Kidney epithelial cell (primary cell): ENCODE results near the gene FKBP10. TPM values are rescaled to one million over a fixed set of nuclear protein-coding genes. Genes with fewer than 3 reads are reported as not detected.

Experiments used
- DNase-seq: peaks from one replicate; pipeline ENCODE4 v3.0.0-alpha.2; 2010; ENCODE audit warnings: low read depth
- H3K27me3 ChIP-seq: 2 replicates; pipeline ENCODE4 v1.6.0; 2011; ENCODE audit warnings: low read length; ENCODE audit not compliant: control insufficient read depth, insufficient read depth
- H3K36me3 ChIP-seq: 2 replicates; pipeline ENCODE4 v1.5.1; 2011; ENCODE audit warnings: low read length; ENCODE audit not compliant: control insufficient read depth, insufficient read depth
- H3K4me3 ChIP-seq: 2 replicates; pipeline ENCODE4 v1.5.1; 2011; ENCODE audit warnings: low read depth, mild to moderate bottlenecking, control low read depth, low read length
- total RNA-seq: library from RNA; depleted of rRNA; stranded (reverse); fragments of >200 nt; gene quantifications from 2 replicates; pipeline ENCODE4 v1.2.3, GENCODE V29; 2015
- TF ChIP-seq, protein P1 (sequence below): IDR thresholded peaks from 2 replicates; pipeline ENCODE4 v1.5.1; 2011; ENCODE audit warnings: mild to moderate bottlenecking, moderate library complexity, low read length, control low read depth, inconsistent platforms; ENCODE audit not compliant: insufficient read depth, poor library complexity, severe bottlenecking

Gene FKBP10
- total RNA-seq, 1 donor from 2014 or later = 157 TPM

DNA sequence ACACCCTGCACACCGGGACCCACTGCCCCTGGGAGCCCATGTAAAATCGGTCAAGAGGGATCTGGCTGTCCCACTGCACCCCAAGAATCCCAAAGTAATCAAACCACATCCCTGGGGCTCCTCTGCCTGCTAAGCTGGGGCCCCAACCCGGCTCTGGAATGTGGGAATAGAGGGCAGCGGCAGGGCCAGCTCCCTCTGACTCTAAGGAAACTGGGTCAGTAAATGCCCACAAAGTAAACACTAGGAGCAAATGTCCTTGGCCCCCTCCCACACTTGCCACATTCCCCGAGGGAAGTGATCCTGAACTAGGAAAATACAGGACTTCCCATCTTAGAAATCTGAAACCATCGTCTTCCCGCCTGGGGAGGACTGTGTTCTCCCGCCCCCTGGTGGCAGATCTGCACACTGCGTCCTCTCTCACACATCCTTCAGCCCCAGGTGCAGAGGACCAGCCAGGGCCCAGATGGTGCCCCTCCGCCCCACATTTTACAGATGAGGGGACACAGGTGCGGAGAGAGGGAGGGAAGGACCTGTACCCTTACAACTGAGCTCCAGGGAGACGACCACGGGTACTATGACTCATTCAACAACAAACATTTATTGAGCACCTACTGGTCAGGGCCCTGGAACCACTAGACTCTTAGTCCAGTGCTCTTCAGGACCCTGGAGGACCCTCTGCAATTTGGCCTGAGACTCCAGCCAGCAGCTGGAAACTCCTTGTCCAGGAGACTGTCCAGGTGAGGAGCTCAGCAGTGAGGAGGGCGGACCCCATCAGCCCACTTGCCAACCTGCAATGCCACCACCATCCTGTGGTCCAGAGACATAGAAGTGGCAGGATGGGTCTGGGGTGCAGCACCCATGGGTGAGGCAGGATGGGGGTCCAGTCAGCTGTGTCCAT lies 11.2 kb upstream of the FKBP10 start:
- TF ChIP-seq, protein P1, sequence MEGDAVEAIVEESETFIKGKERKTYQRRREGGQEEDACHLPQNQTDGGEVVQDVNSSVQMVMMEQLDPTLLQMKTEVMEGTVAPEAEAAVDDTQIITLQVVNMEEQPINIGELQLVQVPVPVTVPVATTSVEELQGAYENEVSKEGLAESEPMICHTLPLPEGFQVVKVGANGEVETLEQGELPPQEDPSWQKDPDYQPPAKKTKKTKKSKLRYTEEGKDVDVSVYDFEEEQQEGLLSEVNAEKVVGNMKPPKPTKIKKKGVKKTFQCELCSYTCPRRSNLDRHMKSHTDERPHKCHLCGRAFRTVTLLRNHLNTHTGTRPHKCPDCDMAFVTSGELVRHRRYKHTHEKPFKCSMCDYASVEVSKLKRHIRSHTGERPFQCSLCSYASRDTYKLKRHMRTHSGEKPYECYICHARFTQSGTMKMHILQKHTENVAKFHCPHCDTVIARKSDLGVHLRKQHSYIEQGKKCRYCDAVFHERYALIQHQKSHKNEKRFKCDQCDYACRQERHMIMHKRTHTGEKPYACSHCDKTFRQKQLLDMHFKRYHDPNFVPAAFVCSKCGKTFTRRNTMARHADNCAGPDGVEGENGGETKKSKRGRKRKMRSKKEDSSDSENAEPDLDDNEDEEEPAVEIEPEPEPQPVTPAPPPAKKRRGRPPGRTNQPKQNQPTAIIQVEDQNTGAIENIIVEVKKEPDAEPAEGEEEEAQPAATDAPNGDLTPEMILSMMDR = peak; percentile 95
- Histone ChIP-seq H3K36me3 (peaks cover 1% of the 10 kb centered on the region), H3K4me3 (no peak overlapping the region), H3K27me3 (no peaks in the 10 kb centered on the region)
- DNase-seq = no peak

DNA sequence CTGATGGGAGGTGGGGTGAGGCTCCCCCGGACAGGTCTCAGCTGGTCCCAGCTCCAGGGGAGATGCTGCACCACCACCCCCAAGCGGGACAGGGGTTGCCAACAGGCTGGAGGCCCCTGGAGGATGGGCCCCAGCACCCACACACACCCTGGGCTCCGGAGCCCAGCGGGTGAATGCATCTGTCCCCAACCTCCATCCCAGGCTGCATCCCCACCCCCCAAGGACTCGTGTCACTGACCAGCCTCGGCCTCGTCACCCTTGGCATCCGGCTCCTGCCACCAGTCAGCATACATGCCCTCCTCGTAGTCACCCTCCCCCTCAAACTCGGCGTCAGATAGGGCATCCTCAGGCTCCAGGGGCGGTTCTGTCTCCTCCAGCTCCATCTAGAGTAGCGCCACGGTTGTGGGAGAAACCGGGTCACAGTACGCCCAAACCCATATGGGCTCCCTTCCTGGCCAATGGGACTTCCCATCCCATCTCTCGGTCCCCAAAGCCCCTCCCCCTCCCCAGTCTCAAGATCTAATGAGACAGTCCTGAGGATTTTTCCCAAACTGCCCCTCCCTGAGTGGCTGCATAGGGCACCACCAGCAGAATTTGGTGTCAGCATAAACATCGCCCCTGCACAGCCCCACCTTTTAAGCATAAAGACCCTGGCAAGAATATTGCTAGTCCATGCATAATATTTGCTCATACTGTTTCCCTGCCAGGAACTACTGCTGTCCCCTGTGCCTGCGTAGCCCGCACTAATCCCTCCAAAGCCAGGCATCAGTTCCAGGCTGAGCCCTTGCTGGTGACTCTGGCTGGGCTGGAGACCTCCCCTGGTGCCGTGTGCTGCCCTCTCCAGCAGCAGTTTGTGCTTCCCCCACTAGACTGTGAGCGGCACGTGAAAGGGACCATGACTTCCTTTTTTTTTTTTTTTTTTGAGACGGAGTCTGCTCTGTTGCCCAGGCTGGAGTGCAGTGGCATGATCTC lies 9.5 kb upstream of the FKBP10 start:
- peaks cover 1% of the 10 kb centered on the region for H3K36me3 ChIP-seq
- TF ChIP-seq, protein P1 = no peak
- H3K27me3 ChIP-seq = no peaks in the 10 kb centered on the region
- DNase-seq = no peak
- H3K4me3 ChIP-seq = no peak overlapping the region

DNA sequence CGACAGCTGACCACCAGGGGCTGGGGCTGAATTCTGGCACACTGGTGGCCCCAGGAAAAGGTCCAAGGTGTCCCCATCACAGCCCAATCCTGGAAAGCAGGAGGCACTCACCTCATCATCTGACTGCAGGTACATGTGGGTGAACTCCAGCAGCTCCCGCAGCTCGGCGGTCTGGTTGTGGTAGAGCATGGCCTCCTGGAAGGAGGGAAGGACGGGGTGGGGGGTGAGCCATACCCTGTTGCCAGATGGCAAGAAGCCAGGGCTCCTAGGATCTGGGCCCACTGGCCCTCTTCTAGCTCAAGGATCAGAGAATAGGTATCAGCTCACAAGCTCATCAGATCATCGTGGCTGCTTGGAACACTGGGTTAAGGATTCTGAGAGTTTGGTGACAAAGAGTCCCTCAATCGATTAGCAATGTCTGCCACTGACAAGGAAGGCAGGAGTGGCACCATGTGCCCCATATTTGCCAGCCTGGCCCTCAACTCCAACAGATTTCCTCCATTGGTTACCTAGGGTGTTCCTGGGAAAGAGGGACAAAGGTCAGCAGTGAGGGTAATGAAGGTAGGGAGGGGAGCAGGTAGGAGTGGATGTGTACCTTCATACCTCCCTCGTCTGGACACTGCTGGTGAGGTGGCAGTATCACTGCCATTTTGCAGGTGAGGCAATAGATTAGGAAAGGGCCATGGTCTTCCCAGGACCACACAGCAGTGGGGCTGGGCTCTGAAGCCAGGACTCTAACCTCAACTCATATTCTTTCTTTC lies 5.9 kb upstream of the FKBP10 start:
- Histone ChIP-seq H3K4me3 (no peak overlapping the region), H3K36me3 (peaks cover 1% of the 10 kb centered on the region), H3K27me3 (no peaks in the 10 kb centered on the region)
- DNase-seq = no peak
- TF ChIP-seq, protein P1 = no peak

DNA sequence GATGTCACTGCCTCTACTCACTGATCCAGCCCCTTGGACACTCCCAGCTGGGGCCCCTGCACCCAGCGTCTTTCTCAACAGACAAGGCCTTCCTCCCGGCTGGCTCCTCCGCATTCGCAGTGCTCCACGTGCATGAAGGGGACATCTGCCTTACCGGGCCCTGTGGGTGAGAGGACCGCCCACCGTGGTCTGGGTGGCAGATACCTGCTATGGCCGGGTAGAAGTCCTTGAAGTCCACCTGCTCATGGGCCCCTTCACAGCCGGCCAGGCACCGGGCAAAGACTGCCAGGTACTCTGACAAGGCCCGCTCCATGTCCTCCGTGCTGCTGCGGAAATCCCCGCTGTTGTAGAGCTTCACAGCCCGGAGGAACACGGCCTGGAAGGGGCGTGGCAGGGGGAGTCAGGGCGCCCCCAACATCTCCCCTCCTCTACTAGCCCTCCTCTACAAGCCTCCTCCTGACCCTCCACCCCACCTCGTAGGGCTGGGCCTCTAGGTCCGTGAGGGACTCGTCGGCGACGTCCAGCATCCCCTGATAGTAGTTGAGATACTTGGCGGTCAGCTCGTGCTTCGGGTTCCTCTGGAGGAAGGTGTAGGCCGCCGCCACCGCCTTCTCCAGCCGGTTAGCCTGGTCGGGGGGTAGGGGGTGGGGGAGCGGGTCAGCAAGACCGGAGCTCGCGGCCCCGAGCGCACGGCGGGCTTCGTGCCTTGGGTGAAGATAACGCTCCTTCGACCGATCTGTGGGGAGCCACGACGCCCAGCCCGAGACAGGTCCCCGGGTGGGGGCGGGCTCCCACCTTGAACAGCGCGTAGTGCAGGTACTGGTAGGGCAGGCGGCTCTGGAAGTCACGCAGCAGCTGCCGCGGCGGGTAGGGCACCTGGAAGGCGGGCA lies 1.9 kb upstream of the FKBP10 start:
- DNase-seq = no peak
- Histone ChIP-seq H3K27me3 (no peaks in the 10 kb centered on the region), H3K4me3 (peak overlapping the region; percentile 74), H3K36me3 (no peaks in the 10 kb centered on the region)
- TF ChIP-seq, protein P1 = no peak
